GM21529 (cell line): ENCODE results near the gene PIGR.
"Not testable (repeated sequence)": the region's sequence is repeated elsewhere in the genome, so short reads cannot be mapped to it uniquely, and the experiment has no call there.

Source experiments
- ATAC-seq: cut with Tn5 transposase; IDR thresholded peaks from one replicate; pipeline ENCODE4 v1.9.1; 2021; ENCODE audit not compliant: unreplicated experiment

PIGR gene

DNA sequence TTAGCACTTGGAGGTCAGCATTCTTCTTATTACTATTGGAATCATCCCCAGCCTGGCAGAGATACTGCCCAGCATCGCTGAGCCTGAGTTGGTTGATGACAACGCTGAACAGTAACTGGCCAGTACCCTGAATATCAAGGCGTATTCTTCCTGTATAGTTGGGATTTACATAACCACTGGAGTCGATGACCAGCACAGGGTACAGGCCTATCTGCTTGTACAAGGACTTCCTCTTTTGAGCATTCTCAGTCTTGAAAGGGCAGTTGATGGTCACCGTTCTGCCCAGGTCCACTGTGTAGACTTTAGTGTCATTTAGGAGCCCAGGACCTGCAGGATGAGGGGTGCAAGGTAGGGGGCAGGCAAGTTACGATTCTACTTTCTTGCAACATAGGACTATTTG, 8.8 kb downstream of the PIGR start:
- no peak for ATAC-seq

- no peak for ATAC-seq
Observed at GRCh38 chr1:206935491-206936067, 10.7 kb downstream of the PIGR start.

- ATAC-seq = no peak
Observed at GRCh38 chr1:206933333-206933945, 12.8 kb downstream of the PIGR start.

- ATAC-seq = no peak
Observed at GRCh38 chr1:206932177-206932576, 14.1 kb downstream of the PIGR start.

DNA sequence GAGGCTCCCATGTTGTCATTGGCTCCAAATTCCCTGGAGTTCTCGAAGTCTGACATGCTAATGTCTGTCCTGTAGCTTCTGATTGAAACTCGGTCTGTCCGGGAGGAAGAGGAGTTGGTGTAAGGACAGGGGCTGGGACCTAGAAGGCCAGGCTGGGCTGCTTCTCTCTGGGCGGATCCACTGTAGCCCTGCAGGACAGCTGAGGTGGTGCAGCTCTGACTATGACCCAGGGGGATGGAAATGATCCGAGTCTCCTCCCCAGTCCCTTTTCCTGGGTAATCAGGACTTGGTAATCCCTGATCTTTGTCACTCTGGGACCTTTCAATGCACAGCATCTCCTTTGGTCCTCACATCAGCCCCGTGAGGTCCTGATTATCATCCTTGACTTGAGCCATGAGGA, 14.6 kb downstream of the PIGR start:
- no peak for ATAC-seq

GRCh38 chr1:206930210-206930798, 16.0 kb downstream of the PIGR start:
- ATAC-seq = peak; percentile 80

- no peak for ATAC-seq
Observed at GRCh38 chr1:206929524-206929923, 16.7 kb downstream of the PIGR start.

DNA sequence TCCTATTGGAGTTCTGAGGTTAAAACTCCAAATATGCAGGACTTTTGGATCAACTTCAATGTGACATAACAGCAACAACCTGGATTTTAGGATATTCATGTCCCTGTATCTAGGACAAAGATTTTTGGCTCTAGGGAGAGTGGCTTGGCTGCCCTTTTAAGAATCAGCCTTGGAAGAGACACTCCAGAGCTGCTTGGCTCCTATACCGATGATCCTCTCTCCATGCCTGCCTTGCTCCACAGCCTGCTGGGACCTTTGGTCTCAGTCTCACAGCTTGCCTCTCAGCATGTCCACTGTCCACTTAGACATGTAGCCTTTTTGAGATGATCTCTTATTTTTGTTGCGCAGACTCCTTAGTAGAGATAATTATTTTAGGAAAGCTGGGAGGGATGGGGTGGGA, 20.0 kb downstream of the PIGR start:
- ATAC-seq = no peak

GRCh38 chr1:206925106-206925736, 21.0 kb downstream of the PIGR start:
- ATAC-seq = peak; percentile 57

DNA sequence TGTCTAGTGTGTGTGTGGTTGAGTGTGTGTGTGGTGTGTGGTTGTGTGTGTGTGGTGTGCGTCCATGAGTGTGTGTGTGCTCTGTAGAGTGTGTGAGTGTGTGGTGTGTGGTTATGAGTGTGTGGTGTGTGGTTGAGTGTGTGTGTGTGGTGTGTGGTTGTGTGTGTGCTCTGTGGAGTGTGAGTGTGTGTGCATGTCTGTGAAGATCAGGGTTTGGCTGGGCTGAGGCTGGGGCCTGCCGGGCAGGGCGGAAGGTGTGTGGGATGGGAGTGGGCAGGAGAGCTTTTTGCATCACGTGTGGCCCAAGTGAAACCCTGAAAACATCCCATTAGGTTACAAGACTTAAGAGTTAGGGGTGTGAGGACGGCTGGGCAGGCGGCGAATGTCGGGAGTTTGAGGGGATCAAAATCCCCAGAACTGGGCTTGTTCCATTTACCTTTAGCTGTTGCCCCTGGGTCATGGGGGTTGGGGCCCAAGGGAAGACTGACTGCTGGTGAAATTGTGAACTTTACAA, 21.6 kb downstream of the PIGR start:
- peak; percentile 24 for ATAC-seq

- ATAC-seq = not testable (repeated sequence)
Observed at GRCh38 chr1:206923961-206924557, 22.2 kb downstream of the PIGR start.

- ATAC-seq = peak; percentile 62
Observed at GRCh38 chr1:206923009-206923960, 23.0 kb downstream of the PIGR start.

DNA sequence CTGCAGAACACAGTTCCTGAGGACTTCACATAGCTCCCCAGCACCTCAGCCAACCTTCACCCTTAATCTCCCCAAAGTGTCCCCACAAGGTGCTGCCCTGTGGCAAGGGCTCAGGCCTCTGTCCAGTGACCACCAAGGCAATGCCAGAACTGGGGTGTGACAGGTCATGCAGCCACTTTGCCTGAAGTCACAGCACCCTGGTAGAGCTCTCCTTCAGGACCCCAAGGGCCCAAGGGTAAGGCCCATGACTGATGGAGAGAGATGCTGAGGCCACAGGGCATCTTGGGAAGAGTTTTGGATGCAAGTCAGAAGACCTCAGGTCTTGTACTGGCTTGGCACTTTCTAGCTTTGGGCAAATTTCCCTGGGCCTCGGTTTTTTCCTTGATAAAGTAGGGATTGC, 23.7 kb downstream of the PIGR start:
- ATAC-seq = no peak

DNA sequence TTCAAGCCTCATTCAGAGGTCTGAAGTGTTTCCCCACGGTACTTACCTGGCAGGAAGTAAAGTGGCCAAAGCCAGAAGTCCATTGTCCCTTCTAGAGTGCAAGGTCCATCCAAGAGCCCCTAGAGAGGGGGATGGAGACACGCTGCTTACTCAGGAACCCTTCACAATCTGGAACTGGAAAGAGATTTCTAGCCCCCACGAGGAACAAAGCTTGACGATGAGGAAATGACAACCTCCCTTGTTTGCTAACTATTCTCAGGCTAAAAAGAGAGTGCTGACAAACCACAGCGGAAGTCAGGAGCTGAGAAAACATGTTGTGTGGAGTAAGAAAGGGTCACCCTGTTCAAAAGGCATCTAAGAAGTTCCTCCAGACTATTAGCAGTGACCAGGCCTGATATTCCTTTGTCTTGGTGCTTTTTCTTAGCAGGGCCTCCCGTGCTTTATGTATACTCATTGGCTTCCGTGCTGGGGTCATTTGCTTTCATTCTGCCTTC, 24.4 kb downstream of the PIGR start, which contains the start of gene FCMR:
Gene FCMR (minus strand): TSS at position 170 of the 494 bp plus-strand sequence. CDS start 87 bp downstream, at position 83.
- ATAC-seq = peak; percentile 23

DNA sequence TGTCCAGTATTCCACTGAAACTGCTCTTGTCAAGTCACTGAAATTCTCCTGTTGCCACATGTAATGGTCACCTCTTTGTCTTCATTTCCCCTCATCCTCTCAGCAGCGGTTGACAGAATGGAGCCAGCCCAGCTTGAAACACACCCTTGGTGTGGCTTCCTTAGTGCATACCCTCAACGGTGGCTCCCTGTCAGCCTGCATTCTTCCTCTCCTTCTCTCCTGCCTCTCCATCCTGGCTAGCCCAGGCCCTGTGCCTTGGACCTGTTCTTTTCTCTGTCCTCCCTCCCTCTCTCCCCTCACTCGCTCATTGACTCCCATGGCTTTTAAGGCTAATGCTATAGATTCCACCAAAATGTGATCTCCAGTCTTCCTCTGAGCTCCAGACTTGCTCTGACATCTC, 28.2 kb downstream of the PIGR start:
- ATAC-seq = no peak

- no peak for ATAC-seq
Observed at GRCh38 chr1:206916000-206916709, 30.1 kb downstream of the PIGR start.

DNA sequence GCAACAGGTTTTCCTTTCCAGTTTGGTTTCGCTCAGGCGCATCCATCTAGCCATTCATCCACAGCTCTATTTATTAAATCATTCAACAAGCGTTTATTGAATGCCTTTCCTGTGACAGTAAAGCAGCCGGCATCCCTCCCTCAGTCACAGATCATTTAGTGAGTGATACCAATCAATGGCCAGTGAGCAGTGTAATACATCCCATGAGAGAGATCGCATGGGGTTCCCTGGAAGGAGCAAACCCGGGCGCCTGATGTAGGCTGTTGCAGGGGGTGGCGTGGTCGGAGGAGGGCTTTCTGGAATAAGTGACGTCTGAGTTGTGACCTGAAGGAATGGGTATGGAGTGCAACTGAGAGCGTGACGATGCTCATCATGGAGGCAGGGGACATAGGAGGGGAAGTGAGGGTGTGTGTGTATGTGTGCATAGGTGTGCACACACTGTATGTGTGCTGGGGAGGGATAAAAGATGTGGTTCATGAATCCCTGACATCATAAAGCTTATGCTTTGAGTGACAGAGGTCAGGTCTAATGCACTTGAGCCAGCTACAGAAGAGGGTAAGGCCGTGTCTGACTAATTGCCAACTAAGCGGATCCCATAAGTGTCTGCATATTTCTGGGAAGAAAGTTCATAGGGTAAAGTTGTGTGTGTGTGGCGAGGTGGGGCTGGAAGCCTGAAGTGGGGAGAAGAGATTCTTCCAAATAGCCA, 31.1 kb downstream of the PIGR start:
- ATAC-seq = no peak

DNA sequence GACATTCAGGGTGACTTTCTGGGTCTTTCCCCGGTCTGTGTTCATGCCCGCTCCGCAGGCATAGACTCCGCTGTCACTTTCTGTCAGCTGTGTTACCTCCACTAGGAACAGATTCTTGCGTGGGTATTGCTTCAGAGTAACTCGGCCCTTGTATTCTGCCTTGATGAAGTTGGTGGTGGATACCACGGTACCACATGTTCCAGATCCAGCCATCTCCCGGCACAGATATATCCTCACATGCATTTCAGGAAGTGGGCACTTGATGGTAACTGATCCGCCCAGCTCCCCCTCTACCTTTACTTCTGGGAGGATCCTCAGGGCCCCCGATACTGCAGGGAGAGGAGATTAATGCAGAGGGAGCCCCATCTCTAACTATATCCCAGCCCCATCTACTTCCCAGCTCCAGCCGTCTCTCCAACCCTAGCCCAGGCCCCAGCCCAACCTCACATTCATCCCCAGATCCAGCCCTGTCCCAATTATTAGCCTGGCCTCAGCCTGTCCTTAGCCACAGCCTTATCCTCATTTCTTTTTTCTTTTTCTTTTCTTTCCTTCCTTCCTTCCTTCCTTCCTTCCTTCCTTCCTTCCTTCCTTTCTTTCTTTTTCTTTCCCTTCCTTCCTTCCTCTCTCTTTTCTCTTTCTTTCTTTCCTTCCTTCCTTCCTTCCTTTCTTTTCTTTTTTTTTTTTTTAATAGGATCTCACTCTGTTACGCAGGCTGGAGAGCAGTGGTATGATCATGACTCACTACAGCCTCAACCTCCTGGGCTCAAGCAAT, 32.3 kb downstream of the PIGR start:
- no peak for ATAC-seq
